ENCODE measurements around the gene RNF224. TPM values are rescaled to one million over a fixed set of nuclear protein-coding genes. Genes with fewer than 3 reads are reported as not detected.
"Not testable (repeated sequence)": the region's sequence is repeated elsewhere in the genome, so short reads cannot be mapped to it uniquely, and the experiment has no call there.

RNF224 gene
- total RNA-seq, 1 experiment from 2014 or later, result not detected

GRCh38 chr9:137237759-137238726 lies 10.7 kb downstream of the RNF224 start:
- DNase-seq (ENCODE audit: low read depth), result no peak

DNA sequence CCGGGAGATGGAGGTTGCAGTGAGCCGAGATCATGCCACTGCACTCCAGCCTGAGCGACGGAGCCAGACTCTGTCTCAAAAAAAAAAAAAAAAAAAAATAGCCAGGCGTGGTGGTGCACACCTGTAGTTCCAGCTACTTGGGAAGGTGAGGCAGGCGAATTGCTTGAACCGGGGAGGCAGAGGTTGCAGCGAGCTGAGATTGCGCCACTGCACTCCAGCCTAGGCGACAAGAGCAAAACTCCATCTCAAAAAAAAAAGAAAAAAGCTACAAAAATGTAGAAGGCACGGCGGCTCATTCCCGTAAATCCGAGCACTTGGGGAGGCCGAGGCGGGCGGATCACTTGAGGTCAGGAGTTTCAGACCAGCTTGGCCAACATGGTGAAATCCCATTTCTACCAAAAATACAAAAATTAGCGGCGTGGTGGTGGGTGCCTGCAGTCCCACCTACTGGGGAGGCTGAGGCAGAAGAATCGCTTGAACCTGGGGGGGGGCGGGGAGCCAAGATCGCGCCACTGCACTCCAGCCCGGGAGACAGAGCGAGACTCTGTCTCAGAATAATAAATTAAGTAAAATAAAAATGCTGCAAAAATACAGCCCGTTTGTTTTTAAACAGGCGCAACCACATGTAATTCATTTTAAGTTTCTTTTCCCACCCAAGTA lies 12.4 kb downstream of the RNF224 start:
- not testable (repeated sequence) for DNase-seq (ENCODE audit: low read depth)

DNA sequence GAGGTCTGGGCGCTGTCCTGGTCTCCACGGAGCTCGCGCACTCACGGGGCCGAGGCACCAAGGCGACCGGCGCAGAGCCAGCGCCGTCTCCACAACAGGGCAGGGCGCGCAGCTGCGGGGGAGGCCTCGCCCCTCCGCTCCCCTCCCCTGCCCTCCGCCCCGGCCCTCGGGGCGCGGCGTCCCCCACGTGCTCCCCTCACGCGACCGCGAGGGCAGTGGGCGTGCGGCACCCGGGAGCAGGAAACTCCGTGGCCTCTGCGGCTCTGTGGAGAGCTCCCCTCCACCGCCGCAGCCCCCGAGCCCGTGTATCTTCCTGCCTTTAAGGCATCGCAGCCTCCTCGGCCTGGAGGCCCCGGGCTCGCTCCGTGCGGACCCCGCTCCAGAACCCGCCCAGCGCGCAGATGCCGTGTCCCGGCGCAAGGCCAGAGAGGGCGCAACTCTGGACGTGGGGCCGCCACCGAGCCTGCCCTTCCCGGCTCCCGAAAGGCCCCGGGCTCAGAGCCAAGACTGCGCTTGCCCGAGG lies 13.1 kb downstream of the RNF224 start:
- DNase-seq (ENCODE audit: low read depth), result peak; percentile 60

- DNase-seq (ENCODE audit: low read depth), result peak; percentile 100
Measured at GRCh38 chr9:137240841-137241489, 13.7 kb downstream of the RNF224 start, which contains the start of gene TUBB4B. TUBB4B (plus strand) TSS chr9:137241287; CDS start chr9:137241361, 74 bp downstream.

GRCh38 chr9:137241490-137242268 lies 14.4 kb downstream of the RNF224 start:
- DNase-seq (ENCODE audit: low read depth), result no peak

DNA sequence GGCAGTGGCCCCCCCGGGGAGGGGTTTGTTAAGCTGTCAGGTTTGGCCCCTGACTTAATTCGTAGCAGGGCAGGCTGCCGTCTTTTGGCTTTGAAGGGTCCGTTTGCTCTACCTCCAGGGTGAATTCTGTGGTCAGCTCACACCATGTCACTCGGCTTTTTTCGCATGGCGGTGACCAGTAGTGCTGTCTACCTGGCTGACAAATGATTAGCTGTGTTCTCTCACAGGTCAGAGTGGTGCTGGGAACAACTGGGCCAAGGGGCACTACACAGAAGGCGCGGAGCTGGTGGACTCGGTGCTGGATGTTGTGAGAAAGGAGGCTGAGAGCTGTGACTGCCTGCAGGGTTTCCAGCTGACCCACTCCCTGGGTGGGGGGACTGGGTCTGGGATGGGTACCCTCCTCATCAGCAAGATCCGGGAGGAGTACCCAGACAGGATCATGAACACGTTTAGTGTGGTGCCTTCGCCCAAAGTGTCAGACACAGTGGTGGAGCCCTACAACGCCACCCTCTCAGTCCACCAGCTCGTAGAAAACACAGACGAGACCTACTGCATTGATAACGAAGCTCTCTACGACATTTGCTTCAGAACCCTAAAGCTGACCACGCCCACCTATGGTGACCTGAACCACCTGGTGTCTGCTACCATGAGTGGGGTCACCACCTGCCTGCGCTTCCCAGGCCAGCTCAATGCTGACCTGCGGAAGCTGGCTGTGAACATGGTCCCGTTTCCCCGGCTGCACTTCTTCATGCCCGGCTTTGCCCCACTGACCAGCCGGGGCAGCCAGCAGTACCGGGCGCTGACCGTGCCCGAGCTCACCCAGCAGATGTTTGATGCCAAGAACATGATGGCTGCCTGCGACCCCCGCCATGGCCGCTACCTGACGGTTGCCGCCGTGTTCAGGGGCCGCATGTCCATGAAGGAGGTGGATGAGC lies 15.2 kb downstream of the RNF224 start:
- DNase-seq (ENCODE audit: low read depth), result no peak

GRCh38 chr9:137243266-137243625 lies 15.9 kb downstream of the RNF224 start:
- not testable (repeated sequence) for DNase-seq (ENCODE audit: low read depth)

DNA sequence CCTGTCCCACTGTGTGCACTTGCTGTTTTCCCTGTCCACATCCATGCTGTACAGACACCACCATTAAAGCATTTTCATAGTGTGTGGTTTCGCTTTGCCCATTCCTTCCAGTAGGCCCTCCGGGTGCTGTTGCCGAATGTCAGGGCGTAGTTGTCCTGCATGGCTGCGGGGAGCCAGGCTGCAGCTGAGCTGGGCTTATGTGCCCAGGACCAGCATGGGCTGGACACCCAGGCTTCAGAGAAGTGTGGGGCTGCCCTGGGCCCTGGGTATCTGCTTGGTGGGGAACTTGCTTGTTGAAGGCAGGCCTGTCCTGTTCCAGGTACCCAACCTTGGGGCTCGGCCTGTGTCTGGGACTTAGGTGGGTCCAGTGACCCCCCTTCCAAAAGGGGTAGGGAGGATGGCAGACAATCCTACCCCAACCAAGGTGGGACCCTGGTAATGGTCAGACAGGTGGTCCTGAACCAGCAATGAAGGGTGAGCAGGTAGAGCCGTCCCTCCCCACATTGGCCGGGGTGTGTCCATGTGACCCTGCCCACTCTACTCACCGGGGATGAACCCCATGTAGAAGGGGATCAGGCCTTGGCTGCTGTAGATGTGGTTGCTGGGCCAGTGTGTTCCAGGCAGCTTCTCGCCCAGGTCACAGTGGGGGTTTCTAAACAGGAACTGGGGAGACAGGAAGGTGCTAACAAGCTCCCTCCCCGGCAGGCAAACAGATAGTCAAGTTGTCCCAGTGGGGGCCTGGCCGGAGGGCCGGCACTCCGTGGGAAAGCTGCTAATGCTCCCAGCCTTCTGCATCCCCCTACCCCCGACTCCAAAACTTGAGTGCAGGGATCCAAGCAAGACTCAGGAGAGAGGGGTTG lies 16.6 kb downstream of the RNF224 start:
- DNase-seq (ENCODE audit: low read depth), result peak; percentile 52

DNA sequence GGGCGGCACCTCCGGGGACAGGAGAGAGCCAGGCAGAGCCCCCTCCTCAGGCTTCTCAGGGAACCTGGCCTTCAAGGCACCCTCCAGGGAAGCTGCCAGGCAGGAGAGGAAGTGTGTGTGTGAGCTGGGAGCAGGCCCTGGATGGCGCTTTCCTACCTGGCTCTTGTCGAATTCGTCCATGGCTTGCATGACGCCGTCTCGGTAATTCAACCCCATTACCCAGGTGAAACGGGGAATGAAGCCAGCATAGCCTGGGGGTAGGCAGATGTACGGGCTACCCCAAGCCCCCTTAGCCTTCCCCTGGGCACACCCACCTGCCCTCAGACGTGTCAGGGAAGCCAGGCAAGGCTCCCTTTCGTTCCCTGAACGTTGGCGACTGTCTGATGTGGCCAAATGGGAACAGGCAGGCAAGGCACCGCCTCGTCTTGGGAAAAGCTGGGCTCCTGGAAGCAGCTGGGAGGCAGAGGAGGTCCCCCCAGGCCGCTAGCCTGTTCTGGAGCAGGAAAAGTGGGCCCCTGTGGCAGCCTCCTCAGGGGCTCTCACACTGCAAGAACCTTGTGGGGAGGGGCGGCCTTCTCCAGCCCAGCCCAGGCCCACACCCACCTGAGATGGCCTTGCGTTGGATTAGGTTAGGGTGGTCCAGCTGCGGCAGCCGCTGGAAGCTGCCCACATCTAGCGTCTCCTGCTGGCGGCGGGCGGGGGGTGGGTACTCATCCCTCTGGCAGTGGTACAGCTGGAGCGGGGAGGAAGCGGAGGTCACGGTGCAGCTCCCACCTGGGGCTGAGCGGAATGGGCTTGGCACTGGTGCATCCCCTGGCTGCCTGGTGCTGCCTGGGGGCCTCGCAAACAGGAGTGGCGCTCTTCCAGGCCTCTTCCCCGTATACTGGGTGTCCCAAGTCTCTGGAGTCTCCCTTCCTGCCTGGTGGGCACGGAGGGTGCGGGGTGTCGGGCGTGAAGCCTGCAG lies 17.5 kb downstream of the RNF224 start:
- DNase-seq (ENCODE audit: low read depth), result no peak

DNA sequence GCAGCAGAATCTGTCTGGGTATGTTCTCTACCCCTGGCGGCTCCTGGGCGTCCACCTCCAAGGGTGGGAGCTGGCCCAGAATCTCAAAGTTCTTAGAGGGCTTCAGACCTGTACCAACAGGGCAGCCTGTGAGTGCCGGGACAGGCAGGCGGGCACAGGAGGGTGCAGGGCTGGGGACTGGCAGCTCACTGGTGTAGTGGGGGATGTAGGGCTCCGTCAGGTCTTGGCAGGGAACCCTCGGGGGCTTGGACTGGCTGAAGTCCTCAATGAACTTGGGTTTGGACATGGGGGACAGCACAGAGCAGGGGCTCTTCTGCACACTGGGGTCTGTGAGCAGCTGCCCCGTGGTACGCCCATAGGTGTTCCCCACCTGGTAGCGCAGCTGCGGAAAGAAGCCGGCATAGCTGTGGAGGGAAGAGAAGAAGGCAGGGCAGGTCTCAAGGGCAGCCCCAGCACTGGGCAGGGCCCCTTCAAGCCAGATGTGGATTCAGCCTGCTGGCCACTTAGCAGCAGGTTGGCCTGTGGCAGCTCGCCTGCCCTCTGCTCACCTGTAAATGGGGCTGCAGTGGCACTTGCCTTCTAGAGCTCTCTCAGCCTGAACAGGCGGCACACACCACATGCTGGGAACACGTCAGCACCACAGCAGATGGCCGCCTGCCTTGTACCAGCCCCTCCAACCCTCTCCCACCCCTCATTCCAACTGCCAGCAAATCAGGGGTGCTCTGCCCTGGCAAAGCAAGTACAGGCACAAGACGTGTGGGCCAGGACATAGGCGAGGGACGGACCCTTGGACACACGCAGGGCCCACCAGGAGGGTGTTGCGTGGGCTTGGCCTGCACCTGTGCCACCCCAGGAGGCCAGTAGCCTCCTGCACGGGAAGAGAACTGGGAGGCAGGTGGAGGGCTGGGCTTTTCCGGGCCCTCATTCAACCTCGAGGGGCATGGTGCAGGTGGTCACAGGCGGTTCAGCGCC lies 18.4 kb downstream of the RNF224 start:
- no peak for DNase-seq (ENCODE audit: low read depth)

DNA sequence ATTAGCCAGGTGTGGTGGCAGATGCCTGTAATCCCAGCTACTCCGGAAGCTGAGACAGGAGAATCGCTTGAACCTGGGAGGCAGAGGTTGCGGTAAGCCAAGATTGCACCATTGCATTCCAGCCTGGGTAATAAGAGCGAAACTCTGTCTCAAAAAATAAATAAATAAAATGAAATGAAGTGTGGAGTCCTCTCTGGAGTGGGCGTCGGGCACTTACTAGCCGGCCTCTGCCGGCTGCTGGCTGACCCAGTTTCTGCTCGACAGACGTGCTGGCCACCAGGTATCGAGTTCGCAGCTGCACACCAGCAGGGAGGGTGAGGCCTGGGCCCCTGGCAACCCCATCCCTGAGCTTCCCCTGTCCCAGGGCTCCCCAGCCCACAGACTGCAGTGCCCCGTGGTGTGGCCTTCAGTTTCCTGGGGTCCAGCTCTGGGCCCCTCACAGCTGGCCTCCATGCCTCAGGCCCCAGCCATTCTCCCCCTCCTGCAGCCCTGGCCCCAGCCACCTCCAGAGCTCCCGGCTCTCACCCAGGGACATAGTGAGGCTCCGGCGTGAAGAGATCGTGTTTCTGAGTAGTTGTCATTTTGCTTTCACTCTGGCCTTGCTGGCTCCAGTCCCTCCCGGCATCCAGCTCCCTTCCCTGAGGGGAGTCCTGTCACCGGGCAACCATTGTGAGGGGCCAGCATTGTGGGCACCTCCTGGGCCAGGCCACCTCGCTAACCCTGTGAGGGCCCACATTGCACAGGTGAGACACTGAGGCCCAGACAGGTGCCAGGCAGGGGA lies 20.0 kb downstream of the RNF224 start:
- DNase-seq (ENCODE audit: low read depth), result no peak

GRCh38 chr9:137247916-137248175 lies 20.5 kb downstream of the RNF224 start:
- no peak for DNase-seq (ENCODE audit: low read depth)

- DNase-seq (ENCODE audit: low read depth), result no peak
Measured at GRCh38 chr9:137250329-137251193, 23.3 kb downstream of the RNF224 start.

- DNase-seq (ENCODE audit: low read depth), result no peak
Measured at GRCh38 chr9:137251194-137251461, 23.8 kb downstream of the RNF224 start, which contains the start of gene STPG3. STPG3 (plus strand) TSS chr9:137251286; CDS start chr9:137251287, 1 bp downstream.
